H9 (cell line): ENCODE results near the gene SPTBN5. TPM values are rescaled to one million over a fixed set of nuclear protein-coding genes. Genes with fewer than 3 reads are reported as not detected.

Source experiments
- DNase-seq: peaks from one replicate; pipeline ENCODE4 v3.0.0-alpha.2; 2017
- H2AFZ ChIP-seq: one replicate; pipeline ENCODE4 v1.6.1; 2013; ENCODE audit warnings: mild to moderate bottlenecking, low read length, control low read depth, moderate library complexity
- H2AK5ac ChIP-seq: 2 replicates; pipeline ENCODE4 v1.6.1; 2013; ENCODE audit warnings: low read length, control low read depth, mixed read lengths; ENCODE audit not compliant: insufficient read length
- H2BK120ac ChIP-seq: one replicate; pipeline ENCODE4 v1.6.1; 2013; ENCODE audit warnings: low read depth, mild to moderate bottlenecking, low read length, control low read depth, inconsistent platforms; ENCODE audit not compliant: poor library complexity, severe bottlenecking
- H2BK12ac ChIP-seq: 2 replicates; pipeline ENCODE4 v1.6.1; 2013; ENCODE audit warnings: low read length, control low read depth, mixed read lengths, low read depth; ENCODE audit not compliant: insufficient read length
- H2BK15ac ChIP-seq: 2 replicates; pipeline ENCODE4 v1.6.1; 2013; ENCODE audit warnings: low read depth, low read length, control low read depth
- H2BK20ac ChIP-seq: one replicate; pipeline ENCODE4 v1.6.1; 2013; ENCODE audit warnings: low read depth, mild to moderate bottlenecking, low read length, control low read depth, inconsistent platforms; ENCODE audit not compliant: poor library complexity, severe bottlenecking
- H2BK5ac ChIP-seq: 2 replicates; pipeline ENCODE4 v1.6.1; 2013; ENCODE audit warnings: low read length, control low read depth, mixed read lengths; ENCODE audit not compliant: insufficient read length
- H3K14ac ChIP-seq: 2 replicates; pipeline ENCODE4 v1.6.1; 2013; ENCODE audit warnings: low read length, control low read depth; ENCODE audit not compliant: insufficient read depth
- H3K18ac ChIP-seq: 2 replicates; pipeline ENCODE4 v1.6.1; 2013; ENCODE audit warnings: low read depth, mild to moderate bottlenecking, mixed read lengths, low read length, control low read depth; ENCODE audit not compliant: insufficient read length
- H3K23ac ChIP-seq: 2 replicates; pipeline ENCODE4 v1.6.1; 2013; ENCODE audit warnings: low read length, control low read depth, mixed read lengths, low read depth; ENCODE audit not compliant: insufficient read length
- H3K23me2 ChIP-seq: 2 replicates; pipeline ENCODE4 v1.6.1; 2013; ENCODE audit warnings: low read depth, mild to moderate bottlenecking, mixed read lengths, low read length, control low read depth; ENCODE audit not compliant: insufficient read length, poor library complexity, severe bottlenecking
- H3K27ac ChIP-seq: 2 replicates; pipeline ENCODE4 v1.5.1; 2013; ENCODE audit warnings: low read length, control low read depth, mixed read lengths, low read depth; ENCODE audit not compliant: insufficient read length
- H3K27me3 ChIP-seq: 2 replicates; pipeline ENCODE4 v1.6.1; 2013; ENCODE audit warnings: low read length, control low read depth, inconsistent platforms; ENCODE audit not compliant: insufficient read depth
- H3K4ac ChIP-seq: 2 replicates; pipeline ENCODE4 v1.6.1; 2013; ENCODE audit warnings: low read depth, mild to moderate bottlenecking, control low read depth, inconsistent platforms, low read length, moderate library complexity
- H3K4me1 ChIP-seq: 2 replicates; pipeline ENCODE4 v1.6.1; 2013; ENCODE audit warnings: low read length, control low read depth, inconsistent platforms; ENCODE audit not compliant: insufficient read depth
- H3K4me2 ChIP-seq: 2 replicates; pipeline ENCODE4 v1.6.1; 2013; ENCODE audit warnings: low read length, control low read depth, mixed read lengths; ENCODE audit not compliant: insufficient read length, insufficient read depth
- H3K56ac ChIP-seq: 2 replicates; pipeline ENCODE4 v1.6.1; 2013; ENCODE audit warnings: low read depth, mild to moderate bottlenecking, mixed read lengths, low read length, control low read depth; ENCODE audit not compliant: insufficient read length
- H3K79me1 ChIP-seq: 2 replicates; pipeline ENCODE4 v1.6.1; 2013; ENCODE audit warnings: low read depth, mild to moderate bottlenecking, moderate library complexity, low read length, control low read depth, inconsistent platforms; ENCODE audit not compliant: insufficient read depth, poor library complexity, severe bottlenecking
- H3K79me2 ChIP-seq: 2 replicates; pipeline ENCODE4 v1.6.1; 2013; ENCODE audit warnings: low read length, control low read depth, inconsistent platforms; ENCODE audit not compliant: insufficient read depth
- H3K9ac ChIP-seq: 2 replicates; pipeline ENCODE4 v1.6.1; 2013; ENCODE audit warnings: low read length, control low read depth, mixed read lengths; ENCODE audit not compliant: insufficient read length; ENCODE audit errors: extremely low read depth
- H3K9me3 ChIP-seq: one replicate; pipeline ENCODE4 v1.6.1; 2013; ENCODE audit warnings: low read depth, low read length, inconsistent platforms; ENCODE audit not compliant: control insufficient read depth
- H3T11ph ChIP-seq: one replicate; pipeline ENCODE4 v1.6.1; 2013; ENCODE audit warnings: mild to moderate bottlenecking, low read length, control low read depth, inconsistent platforms
- H4K20me1 ChIP-seq: one replicate; pipeline ENCODE4 v1.6.1; 2013; ENCODE audit not compliant: control insufficient read depth, insufficient read length, insufficient read depth
- H4K5ac ChIP-seq: 2 replicates; pipeline ENCODE4 v1.6.1; 2013; ENCODE audit warnings: low read depth, mild to moderate bottlenecking, mixed read lengths, low read length, control low read depth; ENCODE audit not compliant: insufficient read length
- H4K8ac ChIP-seq: replicated peaks from 2 replicates; pipeline ENCODE4 v1.6.1; 2013; ENCODE audit warnings: low read length, control low read depth, mixed read lengths, low read depth; ENCODE audit not compliant: insufficient read length
- H4K91ac ChIP-seq: 2 replicates; pipeline ENCODE4 v1.6.1; 2013; ENCODE audit warnings: low read depth, mild to moderate bottlenecking, moderate library complexity, mixed read lengths, low read length, control low read depth; ENCODE audit not compliant: insufficient read length
- H3K27ac Mint-ChIP-seq, 3 experiments: 2 replicates in 2 of 3; 3 replicates in 1 of 3; pipeline ENCODE4 v1.8.0; 2020 to 2021; ENCODE audit warnings: mixed read lengths in 3 of 3, mild to moderate bottlenecking in 1 of 3, moderate library complexity in 1 of 3
- H3K27me3 Mint-ChIP-seq: 2 replicates; pipeline ENCODE4 v1.8.0; 2021; ENCODE audit warnings: low read depth, mild to moderate bottlenecking, moderate library complexity, mixed read lengths
- H3K36me3 Mint-ChIP-seq, 3 experiments: 2 replicates in 2 of 3; 3 replicates in 1 of 3; pipeline ENCODE4 v1.8.0; 2020 to 2021; ENCODE audit warnings: low read depth in 3 of 3, mixed read lengths in 3 of 3; ENCODE audit not compliant: insufficient read depth in 1 of 3
- H3K4me1 Mint-ChIP-seq, 2 experiments: 2 replicates each; pipeline ENCODE4 v1.8.0; 2020; ENCODE audit warnings: mixed read lengths in 2 of 2
- H3K4me3 Mint-ChIP-seq, 2 experiments: 2 replicates in 1 of 2; 3 replicates in 1 of 2; pipeline ENCODE4 v1.8.0; 2020 to 2021; ENCODE audit warnings: mild to moderate bottlenecking in 2 of 2, mixed read lengths in 2 of 2, moderate library complexity in 1 of 2
- H3K9me3 Mint-ChIP-seq, 2 experiments: 2 replicates in 1 of 2; 3 replicates in 1 of 2; pipeline ENCODE4 v1.8.0; 2020; ENCODE audit warnings: mild to moderate bottlenecking in 2 of 2, mixed read lengths in 2 of 2, moderate library complexity in 1 of 2
- CTCF ChIP-seq: fragments of 200-600 bp; sonication (generic); conservative IDR thresholded peaks from 3 replicates; pipeline ENCODE4 v1.8.0; 2021; ENCODE audit warnings: antibody characterized with exemption, mild to moderate bottlenecking
- WGBS: extraction: QIAGEN DNeasy Blood & Tissue Kit; methylation state at CpG from one replicate; pipeline ENCODE4 v1.1.7; 2013; ENCODE audit warnings: missing lambda C conversion rate, low lambda C conversion rate, mixed read lengths; ENCODE audit not compliant: insufficient read length; ENCODE audit errors: extremely low coverage; 5-methylcytosine and 5-hydroxymethylcytosine counted together
- total RNA-seq: library from RNA; stranded (reverse); gene quantifications from 2 replicates; pipeline ENCODE4 v1.2.1, GENCODE V29; 2021

Gene SPTBN5
- total RNA-seq, 1 experiment from 2014 or later, result 0.90 TPM

- no peak overlapping the region for H3T11ph ChIP-seq
- no peaks in the 10 kb centered on the region for H3K79me1 ChIP-seq
- no peak overlapping the region for H2BK15ac ChIP-seq
- no peak overlapping the region for H2BK12ac ChIP-seq
- TF ChIP-seq CTCF, result no peak
- no peaks in the 10 kb centered on the region for H3K23me2 ChIP-seq
- DNase-seq, result no peak
- Mint-ChIP-seq H3K9me3 (no peaks in the 10 kb centered on the region), H3K27ac (peak overlapping the region in 2 of 3 experiments; percentile 9 to 41; a peak in 2 of 7 replicates), H3K27me3 (no peaks in the 10 kb centered on the region), H3K4me1 (peaks cover under 1 to 1% of the 10 kb centered on the region in 2 experiments; a peak in 2 of 4 replicates), H3K4me3 (no peak overlapping the region), H3K36me3 (peaks cover 4 to 33% (median 19%) of the 10 kb centered on the region in 3 experiments; a peak in 6 of 7 replicates)
- H3K9ac ChIP-seq, result no peak overlapping the region
- H3K18ac ChIP-seq, result no peak overlapping the region
- H3K14ac ChIP-seq, result no peak overlapping the region
- WGBS, result no CpG with 5 or more reads among the region's 9 CpGs
- H2AK5ac ChIP-seq, result no peak overlapping the region
- H3K27ac ChIP-seq, result no peak overlapping the region
- no peak overlapping the region for H4K8ac ChIP-seq
- no peak overlapping the region for H2BK20ac ChIP-seq
- H3K56ac ChIP-seq, result no peak overlapping the region
- no peak overlapping the region for H4K5ac ChIP-seq
- no peak overlapping the region for H2AFZ ChIP-seq
- no peak overlapping the region for H3K23ac ChIP-seq
- no peaks in the 10 kb centered on the region for H4K20me1 ChIP-seq
- no peaks in the 10 kb centered on the region for H3K9me3 ChIP-seq
- no peak overlapping the region for H4K91ac ChIP-seq
- no peak overlapping the region for H3K4me2 ChIP-seq
- H2BK120ac ChIP-seq, result no peak overlapping the region
- H3K4me1 ChIP-seq, result no peaks in the 10 kb centered on the region
- H3K27me3 ChIP-seq, result no peaks in the 10 kb centered on the region
- no peaks in the 10 kb centered on the region for H3K79me2 ChIP-seq
- no peak overlapping the region for H3K4ac ChIP-seq
- no peak overlapping the region for H2BK5ac ChIP-seq
Measured at GRCh38 chr15:41921167-41921566, 27.3 kb upstream of the SPTBN5 start.
